Measurements from ENCODE around the gene COMMD7.

The COMMD7 gene

DNA sequence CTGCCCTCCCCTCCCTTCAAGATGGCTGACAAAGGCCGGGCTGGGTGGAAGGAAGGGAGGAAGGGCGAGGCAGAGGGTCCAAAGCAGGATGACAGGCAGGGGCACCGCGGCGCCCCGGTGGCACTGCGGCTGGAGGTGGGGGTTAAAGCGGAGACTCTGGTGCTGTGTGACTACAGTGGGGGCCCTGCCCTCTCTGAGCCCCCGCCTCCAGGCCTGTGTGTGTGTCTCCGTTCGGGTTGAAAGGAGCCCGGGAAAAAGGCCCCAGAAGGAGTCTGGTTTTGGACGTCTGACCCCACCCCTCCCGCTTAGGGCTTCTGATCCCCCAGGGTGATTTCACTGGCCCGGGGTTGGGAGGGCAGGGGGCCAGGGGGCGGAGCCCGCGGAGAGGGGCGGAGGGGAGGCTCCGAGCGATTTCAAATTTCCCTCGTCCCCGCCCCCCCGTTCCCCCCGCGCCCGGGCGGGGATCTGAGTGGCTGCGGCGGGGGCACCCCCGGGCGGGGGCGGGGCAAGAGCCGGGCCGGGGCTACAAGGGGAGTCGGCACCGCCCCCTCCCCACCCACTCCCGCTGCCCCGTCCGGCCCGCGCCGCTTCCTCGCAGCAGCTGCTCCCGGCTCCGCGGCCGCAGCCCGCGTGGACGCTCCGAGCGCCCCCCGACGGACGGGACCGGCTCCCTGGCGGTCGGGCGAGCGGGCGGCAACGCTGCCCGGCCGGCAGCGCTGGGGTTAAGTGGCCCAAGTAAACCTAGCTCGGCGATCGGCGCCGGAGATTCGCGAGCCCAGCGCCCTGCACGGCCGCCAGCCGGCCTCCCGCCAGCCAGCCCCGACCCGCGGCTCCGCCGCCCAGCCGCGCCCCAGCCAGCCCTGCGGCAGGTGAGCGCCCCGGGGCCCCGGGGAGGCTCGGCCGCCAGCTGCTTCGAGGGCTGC lies 18.8 kb upstream of the COMMD7 start, which contains the start of gene DNMT3B:
Gene DNMT3B, plus strand, starts transcription at position 555 of the 923 bp plus-strand sequence. CDS start 17,939 bp downstream, outside the sequence.
- H3K27ac ChIP-seq, result peak within 1 kb of the TSS; percentile 38
- peak; percentile 85 for DNase-seq (ENCODE audit: low spot score)
- CTCF ChIA-PET, result interaction anchor here (0.7 to 3.4 kb wide), 8 partner anchors 17 to 334 kb away, joined by 3 to 29 read pairs (median 4); partner anchors contain the start of genes C20orf203 and COMMD7
- TF ChIP-seq, protein P1, sequence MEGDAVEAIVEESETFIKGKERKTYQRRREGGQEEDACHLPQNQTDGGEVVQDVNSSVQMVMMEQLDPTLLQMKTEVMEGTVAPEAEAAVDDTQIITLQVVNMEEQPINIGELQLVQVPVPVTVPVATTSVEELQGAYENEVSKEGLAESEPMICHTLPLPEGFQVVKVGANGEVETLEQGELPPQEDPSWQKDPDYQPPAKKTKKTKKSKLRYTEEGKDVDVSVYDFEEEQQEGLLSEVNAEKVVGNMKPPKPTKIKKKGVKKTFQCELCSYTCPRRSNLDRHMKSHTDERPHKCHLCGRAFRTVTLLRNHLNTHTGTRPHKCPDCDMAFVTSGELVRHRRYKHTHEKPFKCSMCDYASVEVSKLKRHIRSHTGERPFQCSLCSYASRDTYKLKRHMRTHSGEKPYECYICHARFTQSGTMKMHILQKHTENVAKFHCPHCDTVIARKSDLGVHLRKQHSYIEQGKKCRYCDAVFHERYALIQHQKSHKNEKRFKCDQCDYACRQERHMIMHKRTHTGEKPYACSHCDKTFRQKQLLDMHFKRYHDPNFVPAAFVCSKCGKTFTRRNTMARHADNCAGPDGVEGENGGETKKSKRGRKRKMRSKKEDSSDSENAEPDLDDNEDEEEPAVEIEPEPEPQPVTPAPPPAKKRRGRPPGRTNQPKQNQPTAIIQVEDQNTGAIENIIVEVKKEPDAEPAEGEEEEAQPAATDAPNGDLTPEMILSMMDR (conservative IDR thresholded peaks at IDR 0.05; ENCODE audit: low read depth), result no peak; the same call in 1 of the 2 replicates
- POLR2A ChIA-PET (ENCODE audit: low non-redundant PET), result interaction anchor here (0.6 kb wide), 1 partner anchor 1214 kb away, joined by 3 read pairs; no protein-coding TSS in a partner anchor

DNA sequence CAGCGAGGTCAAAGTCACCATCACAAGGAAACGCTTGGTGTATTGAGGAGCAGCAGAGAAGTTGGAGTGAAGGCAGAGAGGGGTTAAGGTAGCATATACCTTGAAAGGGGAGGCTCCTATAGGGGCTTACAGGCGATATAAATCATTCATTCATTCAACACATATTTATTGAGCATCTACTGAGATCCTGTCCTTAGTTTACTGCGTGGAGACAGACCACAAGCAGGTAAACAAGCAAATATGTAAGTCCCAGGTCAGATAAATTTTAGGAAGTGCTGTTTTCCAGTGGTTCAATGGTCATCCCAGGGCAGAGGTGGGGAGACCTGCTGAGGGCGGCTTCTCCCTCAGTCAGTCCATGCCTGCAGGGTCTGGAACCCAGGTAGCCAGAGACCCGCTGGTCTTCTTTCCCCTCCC lies 18.2 kb upstream of the COMMD7 start:
- peak overlapping the region; percentile 38 for H3K27ac ChIP-seq
- ChIA-PET POLR2A (ENCODE audit: low non-redundant PET) (no interaction called here), CTCF (interaction anchor here (1.1 kb wide), 1 partner anchor 29 kb away, joined by 4 read pairs; no protein-coding TSS in a partner anchor)
- DNase-seq (ENCODE audit: low spot score), result no peak
- TF ChIP-seq, protein P1 (conservative IDR thresholded peaks at IDR 0.05; ENCODE audit: low read depth), result no peak

DNA sequence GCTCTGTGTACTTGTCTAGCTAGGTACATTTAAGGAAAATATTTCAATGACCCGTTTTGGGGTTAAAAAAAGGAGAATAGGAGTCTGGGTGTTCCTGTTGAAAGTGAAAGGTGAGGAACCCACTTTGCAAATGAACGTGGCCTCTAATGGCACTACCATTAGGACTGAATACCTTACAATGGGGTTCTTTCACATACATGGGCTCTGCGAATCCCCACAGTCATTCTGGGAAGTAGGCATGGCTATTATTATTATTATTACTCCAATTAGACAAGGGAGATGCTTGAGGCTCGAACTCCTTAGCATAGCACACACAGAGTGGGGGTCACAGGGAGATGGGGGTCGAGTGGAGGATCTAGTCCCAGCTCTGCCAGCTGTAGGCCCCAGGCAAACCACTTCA lies 12.9 kb upstream of the COMMD7 start:
- no peak for DNase-seq (ENCODE audit: low spot score)
- no peak overlapping the region for H3K27ac ChIP-seq
- CTCF ChIA-PET, result interaction anchor here (2.9 kb wide), 1 partner anchor 22 kb away, joined by 12 read pairs; no protein-coding TSS in a partner anchor
- TF ChIP-seq, protein P1 (conservative IDR thresholded peaks at IDR 0.05; ENCODE audit: low read depth), result no peak
- POLR2A ChIA-PET (ENCODE audit: low non-redundant PET), result no interaction called here

DNA sequence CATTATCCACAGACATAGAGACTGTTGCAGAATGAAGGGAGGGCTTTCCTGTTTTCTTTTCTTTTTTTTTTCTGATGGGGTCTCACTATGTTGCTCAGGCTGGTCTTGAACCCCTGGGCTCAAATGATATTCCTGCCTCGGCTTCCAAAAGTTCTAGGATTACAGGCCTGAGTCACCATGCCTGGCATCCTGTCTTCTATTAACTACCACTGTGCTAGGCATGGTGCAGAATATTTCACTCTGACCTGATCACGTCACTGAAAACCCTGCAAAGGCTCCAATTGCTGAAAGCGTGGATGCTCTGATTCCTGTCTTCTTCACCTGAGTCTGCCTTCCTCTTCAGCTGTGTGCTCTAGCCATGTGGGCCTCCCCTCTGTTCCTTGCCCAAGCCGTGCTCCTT lies 10.5 kb upstream of the COMMD7 start:
- TF ChIP-seq, protein P1 (conservative IDR thresholded peaks at IDR 0.05; ENCODE audit: low read depth), result no peak
- H3K27ac ChIP-seq, result no peak overlapping the region
- ChIA-PET POLR2A (ENCODE audit: low non-redundant PET) (no interaction called here), CTCF (interaction anchor here (0.6 kb wide), 1 partner anchor 22 kb away, joined by 3 read pairs; no protein-coding TSS in a partner anchor)
- no peak for DNase-seq (ENCODE audit: low spot score)

DNA sequence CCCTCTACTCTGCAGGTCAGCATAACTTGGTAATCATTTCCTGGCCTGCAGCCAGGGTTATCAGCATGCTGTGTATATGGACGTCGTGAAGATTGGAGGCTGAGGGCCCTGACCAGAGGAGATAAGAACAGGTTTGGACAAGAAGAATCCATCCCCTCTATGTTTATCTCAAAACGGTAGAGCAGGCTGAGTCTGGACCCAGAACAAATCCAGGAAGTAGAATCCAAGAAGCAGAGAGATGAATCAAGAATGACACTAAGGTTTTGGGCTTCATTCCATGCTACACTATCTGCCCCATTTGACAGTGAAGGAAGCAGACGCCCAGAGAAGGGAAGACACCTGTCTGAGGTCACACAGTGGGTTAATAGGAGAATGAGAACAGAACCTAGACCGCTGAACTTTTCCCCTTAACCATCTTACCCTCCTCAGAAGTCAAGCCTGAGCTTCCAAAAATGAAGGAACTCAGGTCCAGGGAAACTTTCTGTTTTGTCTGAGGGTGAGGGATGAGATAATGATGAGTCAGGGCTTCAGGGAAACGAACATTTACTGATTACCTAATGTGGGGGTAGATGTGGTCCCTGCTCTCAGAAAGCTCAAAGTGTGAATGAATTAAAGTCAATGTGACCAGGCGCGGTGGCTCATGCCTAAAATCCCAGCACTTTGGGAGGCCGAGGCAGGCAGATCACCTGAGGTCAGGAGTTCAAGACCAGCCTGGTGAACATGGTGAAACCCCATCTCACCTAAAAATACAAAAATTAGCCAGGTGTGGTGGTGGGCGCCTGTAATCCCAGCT lies 9.4 kb upstream of the COMMD7 start:
- POLR2A ChIA-PET (ENCODE audit: low non-redundant PET), result interaction anchor here (0.6 kb wide), 1 partner anchor 128 kb away, joined by 4 read pairs; no protein-coding TSS in a partner anchor
- TF ChIP-seq, protein P1 (conservative IDR thresholded peaks at IDR 0.05; ENCODE audit: low read depth), result no peak
- DNase-seq (ENCODE audit: low spot score), result peak; percentile 80
- CTCF ChIA-PET, result interaction anchor here (0.6 kb wide), 1 partner anchor 285 kb away, joined by 6 read pairs; no protein-coding TSS in a partner anchor
- no peak overlapping the region for H3K27ac ChIP-seq
